Mesothelial cell of epicardium (in vitro differentiated cells): Measurements from ENCODE around the gene CISH. TPM values are rescaled to one million over a fixed set of nuclear protein-coding genes. Genes with fewer than 3 reads are reported as not detected.

Experiments used
- DNase-seq, 2 experiments: peaks; one replicate each; pipeline ENCODE4 v3.0.0; 2021; ENCODE audit warnings: low spot score in 2 of 2; ENCODE audit not compliant: unreplicated experiment in 2 of 2
- H3K27ac Mint-ChIP-seq: 2 replicates; pipeline ENCODE4 v1.8.0; 2021; ENCODE audit warnings: mixed read lengths
- H3K27me3 Mint-ChIP-seq: 2 replicates; pipeline ENCODE4 v1.8.0; 2021; ENCODE audit warnings: low read depth, mixed read lengths
- H3K36me3 Mint-ChIP-seq: 2 replicates; pipeline ENCODE4 v1.8.0; 2021; ENCODE audit warnings: mixed read lengths
- H3K4me1 Mint-ChIP-seq: 2 replicates; pipeline ENCODE4 v1.8.0; 2021; ENCODE audit warnings: mixed read lengths
- H3K4me3 Mint-ChIP-seq: 2 replicates; pipeline ENCODE4 v1.8.0; 2021; ENCODE audit warnings: mild to moderate bottlenecking, moderate library complexity, mixed read lengths
- H3K9me3 Mint-ChIP-seq: 2 replicates; pipeline ENCODE4 v1.8.0; 2021; ENCODE audit warnings: mixed read lengths
- CTCF ChIP-seq: fragments of 200-600 bp; sonication (generic); IDR thresholded peaks from one replicate; pipeline ENCODE4 v1.5.0; 2021; ENCODE audit warnings: antibody characterized with exemption; ENCODE audit not compliant: unreplicated experiment
- total RNA-seq: library from RNA; stranded (reverse); gene quantifications from 3 replicates; pipeline ENCODE4 v1.2.1, GENCODE V29; 2021

CISH gene
- total RNA-seq, 1 donor from 2014 or later: 15.2 TPM

GRCh38 chr3:50623840-50624474 lies 12.4 kb upstream of the CISH start:
- DNase-seq: no peak
- Mint-ChIP-seq H3K4me1 (peaks cover 19% of the 10 kb centered on the region), H3K27ac (no peak overlapping the region), H3K9me3 (no peaks in the 10 kb centered on the region), H3K4me3 (no peak overlapping the region), H3K27me3 (no peaks in the 10 kb centered on the region), H3K36me3 (peaks cover 8% of the 10 kb centered on the region)
- no peak for TF ChIP-seq CTCF

GRCh38 chr3:50622881-50623280 lies 11.3 kb upstream of the CISH start:
- H3K4me3 Mint-ChIP-seq: no peak overlapping the region
- DNase-seq: no peak
- no peak overlapping the region for H3K27ac Mint-ChIP-seq
- H3K36me3 Mint-ChIP-seq: peaks cover 8% of the 10 kb centered on the region
- no peaks in the 10 kb centered on the region for H3K27me3 Mint-ChIP-seq
- TF ChIP-seq CTCF: no peak
- peaks cover 25% of the 10 kb centered on the region for H3K4me1 Mint-ChIP-seq
- H3K9me3 Mint-ChIP-seq: no peaks in the 10 kb centered on the region

- H3K27ac Mint-ChIP-seq: no peak overlapping the region
- H3K4me3 Mint-ChIP-seq: no peak overlapping the region
- H3K27me3 Mint-ChIP-seq: no peaks in the 10 kb centered on the region
- no peak for DNase-seq
- H3K36me3 Mint-ChIP-seq: peaks cover 8% of the 10 kb centered on the region
- no peaks in the 10 kb centered on the region for H3K9me3 Mint-ChIP-seq
- no peak for TF ChIP-seq CTCF
- peaks cover 28% of the 10 kb centered on the region for H3K4me1 Mint-ChIP-seq
Observed at GRCh38 chr3:50620820-50621219, 9.2 kb upstream of the CISH start.

- no peak for TF ChIP-seq CTCF
- Mint-ChIP-seq H3K4me3 (no peak overlapping the region), H3K27me3 (no peaks in the 10 kb centered on the region), H3K36me3 (peaks cover 8% of the 10 kb centered on the region), H3K4me1 (peaks cover 26% of the 10 kb centered on the region), H3K27ac (no peak overlapping the region), H3K9me3 (no peaks in the 10 kb centered on the region)
- no peak for DNase-seq
Observed at GRCh38 chr3:50620420-50620819, 8.8 kb upstream of the CISH start.

DNA sequence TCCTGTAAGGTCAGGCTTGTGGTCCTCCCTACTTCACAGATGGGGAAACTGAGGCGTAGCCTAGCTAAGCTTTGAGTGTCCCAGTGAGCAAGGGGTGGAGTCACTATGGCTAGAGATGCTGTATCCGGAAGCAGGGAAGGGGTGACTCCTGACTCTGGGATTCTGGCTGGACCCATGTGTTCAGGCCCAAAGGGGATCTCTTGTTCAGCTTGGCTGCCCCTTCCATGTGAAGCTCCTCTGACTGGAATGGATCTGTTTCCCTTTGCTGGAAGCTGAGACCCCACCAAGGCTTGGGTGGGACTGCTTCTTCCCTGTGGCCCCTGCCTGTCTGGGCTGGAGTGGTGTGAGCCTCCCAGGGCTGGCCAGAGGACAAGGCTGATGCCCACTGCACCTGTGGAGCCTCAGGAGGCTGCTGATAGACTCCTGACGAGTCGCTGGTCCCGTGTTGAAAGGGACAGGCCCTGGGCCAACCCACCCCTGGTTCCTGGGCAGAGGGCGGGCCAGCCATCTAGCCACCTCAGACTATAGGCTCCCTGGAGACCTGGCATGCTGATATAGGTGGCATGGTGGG lies 6.4 kb upstream of the CISH start:
- H3K27me3 Mint-ChIP-seq: peaks cover 3% of the 10 kb centered on the region
- TF ChIP-seq CTCF: no peak

More for the DNA sequence above, 6.4 kb upstream of the CISH start:
- Mint-ChIP-seq H3K4me1 (peaks cover 24% of the 10 kb centered on the region), H3K4me3 (peak overlapping the region; percentile 79), H3K27ac (no peak overlapping the region), H3K9me3 (no peaks in the 10 kb centered on the region), H3K36me3 (peaks cover 8% of the 10 kb centered on the region)
- no peak for DNase-seq
